ENCODE results near the gene CNTNAP5.

DNA sequence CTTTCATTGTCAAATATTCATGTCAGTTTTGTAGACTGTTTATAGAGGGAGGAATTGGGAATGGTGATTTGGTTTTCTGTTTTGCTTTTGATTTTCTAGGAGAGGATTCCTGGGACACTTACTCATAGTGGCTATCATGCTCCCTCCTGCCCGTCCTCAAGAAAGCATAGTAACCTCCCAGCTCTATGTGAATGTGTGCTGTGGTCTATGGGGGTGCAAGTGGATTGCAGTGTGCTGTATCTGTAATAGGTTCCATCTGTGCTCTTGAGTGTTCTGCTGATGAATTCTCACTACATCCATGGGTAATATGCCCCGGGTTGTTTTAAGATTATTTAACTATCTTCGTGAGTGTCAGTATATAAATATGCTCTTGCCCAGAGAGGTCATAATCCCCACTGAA is 811.3 kb downstream of the CNTNAP5 start:
- no peak for TF ChIP-seq EP300 (IDR thresholded peaks at IDR 0.05)
- TF ChIP-seq, protein P1, sequence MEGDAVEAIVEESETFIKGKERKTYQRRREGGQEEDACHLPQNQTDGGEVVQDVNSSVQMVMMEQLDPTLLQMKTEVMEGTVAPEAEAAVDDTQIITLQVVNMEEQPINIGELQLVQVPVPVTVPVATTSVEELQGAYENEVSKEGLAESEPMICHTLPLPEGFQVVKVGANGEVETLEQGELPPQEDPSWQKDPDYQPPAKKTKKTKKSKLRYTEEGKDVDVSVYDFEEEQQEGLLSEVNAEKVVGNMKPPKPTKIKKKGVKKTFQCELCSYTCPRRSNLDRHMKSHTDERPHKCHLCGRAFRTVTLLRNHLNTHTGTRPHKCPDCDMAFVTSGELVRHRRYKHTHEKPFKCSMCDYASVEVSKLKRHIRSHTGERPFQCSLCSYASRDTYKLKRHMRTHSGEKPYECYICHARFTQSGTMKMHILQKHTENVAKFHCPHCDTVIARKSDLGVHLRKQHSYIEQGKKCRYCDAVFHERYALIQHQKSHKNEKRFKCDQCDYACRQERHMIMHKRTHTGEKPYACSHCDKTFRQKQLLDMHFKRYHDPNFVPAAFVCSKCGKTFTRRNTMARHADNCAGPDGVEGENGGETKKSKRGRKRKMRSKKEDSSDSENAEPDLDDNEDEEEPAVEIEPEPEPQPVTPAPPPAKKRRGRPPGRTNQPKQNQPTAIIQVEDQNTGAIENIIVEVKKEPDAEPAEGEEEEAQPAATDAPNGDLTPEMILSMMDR (IDR thresholded peaks at IDR 0.05) = no peak
- no peak for TF ChIP-seq POLR2AphosphoS5 (IDR thresholded peaks at IDR 0.05)
